Sigmoid colon (tissue), 4 donors: Measurements from ENCODE around the gene RBBP6.

Experiments used
- CTCF ChIP-seq, 4 experiments: fragments of 450-650 bp in 3 of 4; fragments of 200-600 bp in 1 of 4; IDR thresholded peaks; one replicate each; pipeline ENCODE4 v1.5.1; 2016 to 2019; ENCODE audit warnings: antibody characterized with exemption in 4 of 4, mild to moderate bottlenecking in 3 of 4, moderate library complexity in 2 of 4
- EP300 ChIP-seq, 4 donors: sonication (generic); formaldehyde crosslinking; IDR thresholded peaks; one replicate each; pipeline ENCODE4 v1.6.1; 2017; ENCODE audit warnings: antibody characterized with exemption in 4 of 4
- POLR2A ChIP-seq, 2 donors: fragments of 450-650 bp; IDR thresholded peaks; one replicate each; pipeline ENCODE4 v1.6.1; 2016; ENCODE audit warnings: antibody characterized with exemption in 2 of 2, mild to moderate bottlenecking in 2 of 2, moderate library complexity in 2 of 2
- POLR2AphosphoS5 ChIP-seq, 4 donors: sonication (generic); formaldehyde crosslinking; IDR thresholded peaks; one replicate each; pipeline ENCODE4 v1.6.1; 2017; ENCODE audit warnings: antibody characterized with exemption in 4 of 4

- no peak for TF ChIP-seq POLR2A (IDR thresholded peaks at IDR 0.05)
- peak; percentile 18 to 64 (median 52) for TF ChIP-seq CTCF (IDR thresholded peaks at IDR 0.05)
- no peak for TF ChIP-seq EP300 (IDR thresholded peaks at IDR 0.05)
- no peak for TF ChIP-seq POLR2AphosphoS5 (IDR thresholded peaks at IDR 0.05)
Observed at GRCh38 chr16:24504472-24505345, 34.7 kb upstream of the RBBP6 start.
